SU-DHL-6 (cell line): ENCODE results near the gene SCARF1.
"Not testable (repeated sequence)": the region's sequence is repeated elsewhere in the genome, so short reads cannot be mapped to it uniquely, and the experiment has no call there.

Source experiments
- H2AFZ ChIP-seq: fragments of 200-600 bp; sonication (generic); 2 replicates; pipeline ENCODE4 v1.6.1; 2014; ENCODE audit warnings: low read depth, mild to moderate bottlenecking, moderate library complexity, mixed read lengths, antibody characterized with exemption, low read length; ENCODE audit not compliant: severe bottlenecking
- H3F3A ChIP-seq: fragments of 200-600 bp; shearing (Covaris generic); 2 replicates; pipeline ENCODE4 v1.6.0; 2016; ENCODE audit warnings: antibody characterized with exemption, mild to moderate bottlenecking; ENCODE audit not compliant: insufficient read depth
- H3K27ac ChIP-seq: fragments of 200-600 bp; sonication (generic); 2 replicates; pipeline ENCODE4 v1.5.1; 2016; ENCODE audit warnings: low read depth, mild to moderate bottlenecking, low read length, moderate library complexity, mixed read lengths
- H3K27me3 ChIP-seq: fragments of 200-600 bp; sonication (generic), shearing (Covaris generic); 2 replicates; pipeline ENCODE4 v1.6.0; 2014; ENCODE audit warnings: mild to moderate bottlenecking, low read length
- H3K36me3 ChIP-seq: fragments of 200-600 bp; sonication (generic); 2 replicates; pipeline ENCODE4 v1.6.1; 2014; ENCODE audit warnings: mild to moderate bottlenecking, low read length, mixed read lengths
- H3K4me2 ChIP-seq: fragments of 300-600, 200-600 bp; shearing (Covaris generic), sonication (generic); 2 replicates; pipeline ENCODE4 v1.6.0; 2014; ENCODE audit warnings: low read length, low read depth, mild to moderate bottlenecking; ENCODE audit not compliant: poor library complexity, severe bottlenecking
- H3K4me3 ChIP-seq: fragments of 200-600 bp; sonication (generic); 2 replicates; pipeline ENCODE4 v1.5.1; 2014; ENCODE audit warnings: antibody characterized with exemption, low read length, mild to moderate bottlenecking, mixed read lengths; ENCODE audit not compliant: insufficient read depth, poor library complexity, severe bottlenecking
- H3K79me2 ChIP-seq: fragments of 200-600 bp; sonication (generic); 2 replicates; pipeline ENCODE4 v1.6.1; 2014; ENCODE audit warnings: mild to moderate bottlenecking, low read length, moderate library complexity; ENCODE audit not compliant: insufficient read depth
- H3K9ac ChIP-seq: fragments of 200-600 bp; sonication (generic); 2 replicates; pipeline ENCODE4 v1.7.0; 2014; ENCODE audit warnings: mild to moderate bottlenecking, low read length
- H3K9me2 ChIP-seq: fragments of 200-600 bp; sonication (generic); replicated peaks from 2 replicates; pipeline ENCODE4 v1.6.1; 2014; ENCODE audit warnings: low read length; ENCODE audit not compliant: insufficient read depth
- H3K9me3 ChIP-seq: fragments of 200-600 bp; sonication (generic); 2 replicates; pipeline ENCODE4 v1.6.1; 2014; ENCODE audit warnings: low read length, mixed read lengths; ENCODE audit not compliant: insufficient read depth
- H4K20me1 ChIP-seq: fragments of 200-600 bp; sonication (generic); 2 replicates; pipeline ENCODE4 v1.6.1; 2014; ENCODE audit warnings: low read depth, mild to moderate bottlenecking, antibody characterized with exemption, low read length, moderate library complexity, mixed read lengths
- CTCF ChIP-seq: fragments of 200-600 bp; sonication (generic); IDR thresholded peaks from one replicate; pipeline ENCODE4 v1.5.1; 2017; ENCODE audit warnings: antibody characterized with exemption, mild to moderate bottlenecking, low read length, moderate library complexity; ENCODE audit not compliant: insufficient read depth, poor library complexity, severe bottlenecking
- EZH2phosphoT487 ChIP-seq: fragments of 200-600 bp; sonication (generic), shearing (Covaris generic); conservative IDR thresholded peaks from 2 replicates; pipeline ENCODE4 v1.6.1; 2018; ENCODE audit warnings: mild to moderate bottlenecking, antibody characterized with exemption, low read length, moderate library complexity, mixed read lengths

The SCARF1 gene

GRCh38 chr17:1676401-1676800 lies 30.9 kb upstream of the SCARF1 start:
- Histone ChIP-seq H3K9me3 (no peaks in the 10 kb centered on the region), H3K4me2 (no peak overlapping the region), H3K79me2 (no peaks in the 10 kb centered on the region), H3K27me3 (no peaks in the 10 kb centered on the region), H2AFZ (no peak overlapping the region), H3K36me3 (peaks cover 28% of the 10 kb centered on the region; the same call in 1 of the 2 replicates), H3K4me3 (no peak overlapping the region), H4K20me1 (no peaks in the 10 kb centered on the region), H3K9me2 (no peaks in the 10 kb centered on the region), H3K27ac (no peak overlapping the region), H3K9ac (no peak overlapping the region), H3F3A (no peaks in the 10 kb centered on the region)
- TF ChIP-seq CTCF (no peak), EZH2phosphoT487 (no peak)

GRCh38 chr17:1673041-1673785 lies 27.7 kb upstream of the SCARF1 start:
- Histone ChIP-seq H3K9ac (no peak overlapping the region), H3F3A (peaks cover 6% of the 10 kb centered on the region; the same call in 1 of the 2 replicates), H3K4me3 (no peak overlapping the region), H3K4me2 (no peak overlapping the region), H3K27me3 (no peaks in the 10 kb centered on the region), H3K9me3 (no peaks in the 10 kb centered on the region), H2AFZ (no peak overlapping the region), H3K79me2 (no peaks in the 10 kb centered on the region), H3K27ac (no peak overlapping the region), H3K9me2 (no peaks in the 10 kb centered on the region), H4K20me1 (no peaks in the 10 kb centered on the region; the same call in 1 of the 2 replicates), H3K36me3 (peaks cover 26% of the 10 kb centered on the region)
- TF ChIP-seq EZH2phosphoT487, result no peak
- no peak for TF ChIP-seq CTCF

- not testable (repeated sequence) for H3F3A ChIP-seq, H3K27ac ChIP-seq, H3K4me3 ChIP-seq, H3K9ac ChIP-seq, H4K20me1 ChIP-seq, H2AFZ ChIP-seq, H3K4me2 ChIP-seq, H3K9me3 ChIP-seq, H3K27me3 ChIP-seq, H3K79me2 ChIP-seq, H3K9me2 ChIP-seq
- H3K36me3 ChIP-seq, result peaks cover 41% of the 10 kb centered on the region
Measured at GRCh38 chr17:1663934-1664333, 18.4 kb upstream of the SCARF1 start.

- H3K9me2 ChIP-seq, result no peaks in the 10 kb centered on the region
- no peaks in the 10 kb centered on the region for H3F3A ChIP-seq
- peaks cover 43% of the 10 kb centered on the region for H3K36me3 ChIP-seq
- H3K9ac ChIP-seq, result no peak overlapping the region
- H3K79me2 ChIP-seq, result 0 out of 2 replicates have a peak, but pooled peaks cover 2% of the 10 kb centered on the region
- no peak overlapping the region for H3K27ac ChIP-seq
- H3K9me3 ChIP-seq, result no peaks in the 10 kb centered on the region
- no peaks in the 10 kb centered on the region for H4K20me1 ChIP-seq
- H3K27me3 ChIP-seq, result no peaks in the 10 kb centered on the region
- TF ChIP-seq CTCF, result no peak
- no peak for TF ChIP-seq EZH2phosphoT487
- no peak overlapping the region for H3K4me2 ChIP-seq
- no peak overlapping the region for H2AFZ ChIP-seq
- no peak overlapping the region for H3K4me3 ChIP-seq
Measured at GRCh38 chr17:1661045-1661444, 15.5 kb upstream of the SCARF1 start.
